Occipital lobe (tissue), 2 donors: ENCODE measurements around the gene CRIP3. TPM values are rescaled to one million over a fixed set of nuclear protein-coding genes. Genes with fewer than 3 reads are reported as not detected.
"Not testable (repeated sequence)": the region's sequence is repeated elsewhere in the genome, so short reads cannot be mapped to it uniquely, and the experiment has no call there.

Experiments
- DNase-seq: peaks from one replicate; lab custom pipeline; 2025; lab: John Stamatoyannopoulos, UW
- total RNA-seq: library from RNA; depleted of rRNA; stranded (reverse); fragments of >200 nt; gene quantifications from one replicate; pipeline ENCODE4 v1.2.3, GENCODE V29; 2014

The CRIP3 gene
- total RNA-seq, 1 donor from 2014 or later, result 3.9 TPM

GRCh38 chr6:43307451-43308100 lies 1.1 kb downstream of the CRIP3 start:
- no peak for DNase-seq

- DNase-seq, result no peak
Measured at GRCh38 chr6:43306086-43306485, 2.5 kb downstream of the CRIP3 start.

- DNase-seq, result no peak
Measured at GRCh38 chr6:43304882-43305281, 3.7 kb downstream of the CRIP3 start.

GRCh38 chr6:43304361-43304760 lies 4.3 kb downstream of the CRIP3 start:
- no peak for DNase-seq

GRCh38 chr6:43303751-43304331 lies 4.8 kb downstream of the CRIP3 start:
- no peak for DNase-seq

GRCh38 chr6:43303006-43303405 lies 5.6 kb downstream of the CRIP3 start:
- DNase-seq, result not testable (repeated sequence)

- no peak for DNase-seq
Measured at GRCh38 chr6:43302126-43302525, 6.5 kb downstream of the CRIP3 start.

- no peak for DNase-seq
Measured at GRCh38 chr6:43301081-43301870, 7.3 kb downstream of the CRIP3 start.

- DNase-seq, result no peak
Measured at GRCh38 chr6:43299338-43300293, 9.0 kb downstream of the CRIP3 start.

GRCh38 chr6:43298565-43299337 lies 9.9 kb downstream of the CRIP3 start:
- no peak for DNase-seq

- no peak for DNase-seq
Measured at GRCh38 chr6:43297644-43298564, 10.7 kb downstream of the CRIP3 start, which contains the start of gene SLC22A7. Gene SLC22A7 (plus strand): TSS chr6:43298260. CDS start chr6:43298359, 99 bp downstream.

GRCh38 chr6:43296780-43297497 lies 11.7 kb downstream of the CRIP3 start:
- DNase-seq, result no peak

GRCh38 chr6:43295456-43295855 lies 13.2 kb downstream of the CRIP3 start:
- no peak for DNase-seq

- no peak for DNase-seq
Measured at GRCh38 chr6:43294536-43294935, 14.1 kb downstream of the CRIP3 start.

GRCh38 chr6:43293698-43294097 lies 14.9 kb downstream of the CRIP3 start:
- DNase-seq, result no peak

GRCh38 chr6:43292763-43293318 lies 15.8 kb downstream of the CRIP3 start:
- DNase-seq, result no peak

- DNase-seq, result no peak
Measured at GRCh38 chr6:43292341-43292740, 16.3 kb downstream of the CRIP3 start.

GRCh38 chr6:43291708-43292107 lies 16.9 kb downstream of the CRIP3 start:
- no peak for DNase-seq
